Ramos (cell line): ENCODE measurements around the gene FADS2.

Experiments used
- in situ Hi-C: fragments of 300-500 bp; cut with MboI; formaldehyde crosslinking; loops from one replicate; pipeline ENCODE4 v1.14.3; 2022; ENCODE audit warnings: low sequenced_read_pairs; ENCODE audit not compliant: unreplicated experiment

FADS2 gene

DNA sequence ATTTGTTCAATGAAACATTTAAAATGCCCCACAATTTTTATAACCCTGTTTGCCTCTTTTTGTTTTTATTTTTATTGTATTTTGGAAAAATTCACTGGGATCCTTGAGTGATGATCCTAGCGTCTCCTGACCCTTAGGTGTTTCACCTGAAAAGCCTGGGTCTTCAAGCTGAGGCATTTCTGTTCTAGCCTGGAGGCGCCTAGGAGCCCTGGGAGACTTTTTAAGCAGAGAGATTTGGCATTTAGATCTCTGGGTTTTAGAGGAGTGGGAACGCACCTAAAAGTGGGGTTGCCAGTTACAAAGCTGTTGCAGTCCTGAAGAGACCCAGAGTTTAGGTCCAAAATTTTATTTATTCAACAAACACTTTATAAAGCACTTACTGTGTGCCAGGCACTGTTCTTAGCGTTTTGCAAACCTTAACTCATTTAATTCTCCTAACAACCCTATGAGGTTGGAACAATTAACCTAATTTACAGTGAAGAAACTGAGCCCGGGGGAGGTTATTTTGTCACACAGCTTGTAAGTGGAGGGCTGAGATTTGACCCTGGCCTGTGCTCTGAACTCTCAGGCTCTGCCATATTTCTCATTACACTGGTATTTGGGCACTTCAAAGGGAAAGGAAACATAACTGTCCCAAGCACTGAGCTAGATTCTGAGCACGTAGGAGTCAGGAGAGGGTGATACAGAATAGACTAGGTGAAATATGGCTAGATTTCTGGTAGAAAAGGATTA, 10.5 kb upstream of the FADS2 start:
- in situ Hi-C loops = no loop called here

DNA sequence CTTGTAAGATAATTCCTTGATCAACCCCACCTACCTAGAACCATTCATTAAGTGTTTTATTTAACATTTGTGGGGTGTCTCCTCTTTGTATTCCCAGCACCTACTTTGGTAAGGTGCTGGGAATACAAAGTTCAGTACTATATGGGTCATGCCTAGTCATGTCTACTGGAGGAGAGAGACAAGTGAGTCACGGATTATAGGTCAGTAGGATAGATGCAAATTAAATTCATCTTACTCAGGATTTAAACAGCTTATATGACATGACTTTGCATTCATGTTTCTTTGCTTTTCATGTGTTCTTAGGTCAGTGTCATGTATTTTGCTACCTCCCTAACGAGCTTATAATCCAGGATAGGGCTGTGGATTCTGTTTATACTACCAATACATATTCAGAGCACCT, 7.9 kb upstream of the FADS2 start:
- in situ Hi-C loops = no loop called here

DNA sequence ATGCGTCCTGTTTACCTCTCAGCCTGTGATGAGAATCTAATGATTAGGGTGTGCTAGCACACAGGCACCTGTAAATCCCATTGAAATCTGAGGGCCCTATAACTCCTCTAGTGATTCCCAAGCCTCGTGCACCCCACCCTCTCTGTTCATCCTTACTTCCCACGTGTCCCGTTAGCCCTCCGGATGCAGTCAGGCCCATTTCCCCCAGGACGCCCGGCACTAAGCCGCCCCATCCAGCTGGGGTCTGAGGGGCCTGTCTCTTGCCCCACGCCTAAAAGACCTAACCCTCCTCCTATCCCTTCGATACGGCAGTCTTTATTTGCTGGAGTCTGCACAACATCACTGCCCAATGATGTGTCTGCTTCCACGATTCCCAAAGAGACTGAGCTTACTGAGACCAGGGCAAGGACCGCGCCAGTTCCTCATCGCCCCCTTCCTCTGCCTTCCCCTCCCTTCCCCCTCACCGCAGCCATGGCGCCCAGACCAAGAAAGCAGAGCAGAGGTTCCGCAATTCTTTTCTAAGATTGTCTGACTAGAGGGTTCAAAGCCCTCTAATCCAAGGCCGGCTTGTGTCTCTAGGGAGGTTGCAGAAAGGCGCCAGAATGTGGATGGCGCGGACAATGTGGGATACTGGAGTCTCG, 1.1 kb upstream of the FADS2 start:
- in situ Hi-C loops = no loop called here

DNA sequence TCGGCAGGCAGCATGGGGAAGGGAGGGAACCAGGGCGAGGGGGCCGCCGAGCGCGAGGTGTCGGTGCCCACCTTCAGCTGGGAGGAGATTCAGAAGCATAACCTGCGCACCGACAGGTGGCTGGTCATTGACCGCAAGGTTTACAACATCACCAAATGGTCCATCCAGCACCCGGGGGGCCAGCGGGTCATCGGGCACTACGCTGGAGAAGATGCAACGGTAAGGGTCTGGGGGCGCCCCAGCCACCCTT, 204 bp downstream of the FADS2 start:
- in situ Hi-C loops = no loop called here

DNA sequence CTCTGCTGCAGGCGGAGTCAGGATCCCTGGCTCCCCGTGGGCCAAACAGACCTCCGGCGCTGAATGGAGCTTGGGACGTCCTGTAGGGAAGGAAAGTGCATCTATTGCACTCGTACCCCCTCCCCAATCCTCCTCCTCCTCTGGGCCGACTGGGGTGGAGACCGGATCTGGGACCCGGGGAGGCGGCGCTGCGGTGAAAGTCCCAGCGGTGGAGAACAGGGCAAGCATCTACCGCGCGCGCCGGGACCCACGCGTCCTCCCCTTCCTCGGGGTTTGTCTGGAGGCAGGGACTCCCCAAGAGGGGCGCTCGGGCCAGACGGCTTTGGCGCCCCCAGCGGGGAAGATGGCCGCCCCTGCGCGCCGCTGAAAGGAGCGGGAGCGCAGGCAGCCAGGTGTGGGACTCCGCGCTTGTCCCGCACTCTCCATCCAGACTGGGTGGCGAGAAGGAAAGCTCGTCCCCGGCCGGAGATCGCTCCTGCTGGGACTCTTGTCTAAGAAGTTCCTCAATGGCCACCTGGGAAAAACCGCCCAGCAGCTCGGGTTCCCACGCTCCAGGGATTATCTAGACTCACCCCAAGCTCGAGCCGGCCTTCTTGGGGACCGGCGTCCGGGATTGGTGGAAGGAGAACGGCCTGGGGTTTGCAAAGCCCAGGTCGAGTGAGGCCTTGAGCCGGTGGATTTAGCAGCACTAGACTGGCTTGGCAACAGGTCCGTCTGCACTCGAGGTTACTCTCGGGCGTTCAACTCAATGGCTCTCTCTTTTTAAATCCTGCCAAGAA, 718 bp downstream of the FADS2 start:
- in situ Hi-C loops = no loop called here

DNA sequence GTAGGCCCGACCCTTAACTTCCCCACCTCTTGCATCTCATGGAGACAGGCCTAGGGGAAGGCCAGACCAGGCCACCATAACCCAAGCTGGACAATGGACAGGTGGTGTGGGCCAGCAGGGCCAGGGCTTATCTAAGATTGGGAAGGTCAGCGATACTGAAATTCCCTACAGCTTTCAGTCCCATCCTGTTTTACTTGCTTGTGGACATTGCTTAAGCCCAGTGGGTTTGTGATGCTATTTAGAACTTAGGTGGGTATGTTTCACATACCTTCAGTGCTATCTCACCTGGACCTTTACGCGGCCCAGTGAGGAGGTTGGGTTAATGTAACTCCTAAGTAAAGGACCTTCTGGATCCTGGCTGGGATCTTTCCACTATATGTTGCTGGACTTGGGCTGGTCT, 1.7 kb downstream of the FADS2 start:
- in situ Hi-C loops = no loop called here

DNA sequence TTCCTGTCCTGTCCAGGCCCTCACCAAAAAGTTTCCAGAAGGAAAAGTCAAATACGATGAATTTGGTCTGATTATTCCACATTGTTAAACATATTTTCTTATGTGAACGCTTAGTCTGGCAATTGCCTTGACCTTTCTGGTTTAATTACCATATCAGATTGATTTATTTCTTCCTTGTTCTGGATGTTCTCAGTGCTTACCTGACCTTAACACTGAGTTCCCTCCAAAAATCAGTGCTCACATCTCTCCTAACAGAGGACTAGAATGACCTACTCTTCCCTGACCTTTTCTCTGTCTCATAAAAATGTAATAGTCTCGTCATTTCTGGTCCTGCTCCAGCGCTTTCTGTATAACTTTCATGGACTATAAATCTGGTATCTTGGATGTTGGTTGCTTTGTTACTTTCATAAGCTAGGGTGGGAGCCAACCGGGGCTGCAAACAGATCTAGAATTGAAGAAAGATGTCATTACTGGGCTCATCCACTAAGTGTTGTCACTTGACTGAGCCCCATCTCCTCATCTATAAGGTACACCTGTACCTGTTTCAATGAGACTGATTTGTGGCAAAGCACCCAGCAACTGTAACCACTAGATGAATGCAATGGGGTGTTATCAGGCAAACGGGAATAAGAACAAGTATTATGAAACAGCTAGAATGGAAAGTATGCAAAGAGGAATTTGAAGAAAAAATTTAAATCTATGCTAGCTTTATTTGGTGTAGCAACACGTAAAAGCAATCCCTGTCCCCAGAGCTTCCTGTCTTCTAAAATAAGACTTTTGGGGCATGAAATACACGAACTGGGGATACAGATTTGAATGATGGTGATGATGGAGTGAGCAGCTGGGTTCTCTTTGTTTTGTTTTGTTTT, 2.4 kb downstream of the FADS2 start:
- in situ Hi-C loops = no loop called here

DNA sequence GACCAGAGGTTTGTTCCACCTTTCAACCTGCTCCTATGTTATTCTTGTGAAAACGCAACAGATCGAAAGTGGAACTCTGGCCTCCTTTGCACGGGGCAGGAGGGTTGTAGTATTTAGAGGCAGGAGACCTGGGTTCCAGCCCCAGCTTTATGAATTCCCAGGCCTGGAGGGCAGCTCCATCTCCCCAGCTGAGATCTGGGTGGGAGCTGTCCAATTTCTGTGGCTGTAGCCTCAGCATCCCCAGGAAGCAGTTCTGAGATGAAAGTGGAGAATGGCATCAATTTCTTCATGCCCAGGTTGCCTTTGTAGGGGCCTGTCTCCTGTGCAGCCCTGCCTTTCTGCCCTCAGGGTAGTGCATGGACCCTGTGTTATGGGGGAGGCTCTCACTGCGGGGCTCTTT, 4.1 kb downstream of the FADS2 start:
- in situ Hi-C loops = no loop called here

DNA sequence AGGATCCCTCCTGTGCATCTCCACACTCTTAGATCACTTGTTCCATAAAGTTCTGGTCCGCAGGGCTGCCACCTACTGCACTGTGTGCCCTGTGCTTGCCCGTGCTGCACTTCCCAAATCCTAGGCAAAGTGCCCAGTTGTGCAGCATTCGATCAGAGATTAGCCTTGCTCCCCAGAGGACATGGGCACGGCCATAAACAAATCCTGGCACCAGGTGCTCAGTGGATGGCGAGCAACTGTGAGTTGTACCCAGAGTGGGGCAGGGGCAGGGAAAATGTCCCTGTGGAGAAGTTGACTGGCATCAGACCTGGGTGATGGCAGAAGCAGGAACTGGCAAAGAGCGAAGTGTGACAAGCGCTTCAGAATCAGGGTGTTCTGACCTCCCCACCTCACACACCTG, 4.7 kb downstream of the FADS2 start:
- in situ Hi-C loops = no loop called here

DNA sequence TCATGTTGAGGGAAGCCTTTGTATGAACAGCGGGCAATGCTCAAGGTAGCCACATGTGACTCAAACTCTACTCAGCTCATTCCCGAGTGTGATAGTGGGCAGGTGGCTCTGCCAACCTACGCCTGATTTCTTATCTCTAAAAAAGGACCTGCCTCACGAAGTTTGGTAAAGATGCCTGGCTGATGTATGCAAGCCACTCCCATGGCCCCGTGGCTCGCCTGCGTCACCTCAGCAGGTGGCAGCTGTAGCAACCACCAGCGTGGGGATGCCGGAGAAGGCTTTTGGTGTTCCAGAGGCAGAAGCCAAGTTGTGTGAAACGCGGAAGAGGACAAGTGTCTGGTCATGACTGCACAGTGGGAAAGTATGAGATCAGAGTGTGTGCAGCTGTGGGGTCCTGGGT, 5.4 kb downstream of the FADS2 start:
- in situ Hi-C loops = no loop called here

DNA sequence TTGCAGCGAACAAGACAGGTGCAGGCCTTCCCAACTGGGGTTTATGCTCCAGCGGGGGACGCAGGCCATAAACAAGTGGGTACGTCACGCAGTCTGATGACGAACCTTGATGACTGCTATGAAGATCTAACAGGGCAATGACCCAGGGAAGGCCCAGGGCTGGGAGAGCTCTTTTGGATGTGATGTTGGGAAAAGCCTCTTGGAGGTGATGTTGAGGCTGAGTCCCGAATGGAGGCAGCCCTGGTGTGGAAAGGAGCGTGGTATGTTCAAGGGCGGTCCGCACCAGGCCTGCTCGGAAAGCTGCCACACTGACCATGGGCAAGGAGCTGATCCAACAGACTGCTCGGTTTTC, 5.8 kb downstream of the FADS2 start:
- in situ Hi-C loops = no loop called here

DNA sequence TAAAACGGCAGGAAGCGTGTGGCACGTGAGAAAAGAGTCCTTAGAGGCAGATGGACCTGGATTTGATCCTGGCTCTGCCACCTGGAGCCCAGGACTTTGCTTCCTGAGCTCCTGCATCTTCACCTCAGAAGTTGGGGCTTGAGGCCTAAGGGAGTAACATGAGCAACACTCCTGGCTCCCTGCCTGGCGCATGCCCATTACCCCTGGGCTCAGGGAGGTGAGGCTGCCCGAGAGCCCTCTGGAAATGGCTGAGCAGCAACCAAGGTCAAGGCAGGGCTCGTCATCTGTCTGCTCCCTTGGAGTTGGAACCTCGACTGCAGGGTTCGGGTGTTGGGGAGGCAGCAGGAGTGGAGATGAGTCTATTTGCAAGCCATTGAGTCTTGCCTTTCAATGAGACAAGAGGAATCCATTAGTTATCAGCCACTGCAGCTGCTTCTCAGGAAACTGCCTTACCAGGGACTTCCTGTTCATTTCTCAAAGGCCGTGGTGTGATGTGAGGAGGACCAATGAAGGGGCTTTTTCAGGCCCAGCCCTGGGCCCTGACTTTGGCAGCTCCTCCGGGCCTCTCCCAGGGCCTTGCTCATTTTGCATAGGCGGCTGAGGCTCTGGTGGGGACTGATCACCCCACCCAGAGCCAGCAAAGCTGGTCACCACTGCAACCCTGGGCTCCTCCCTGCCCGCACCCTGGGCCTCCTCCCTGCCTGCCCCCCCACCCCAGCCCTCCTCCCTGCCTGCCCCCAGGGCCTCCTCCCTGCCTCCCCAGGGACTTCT, 6.4 kb downstream of the FADS2 start:
- in situ Hi-C loops = no loop called here

DNA sequence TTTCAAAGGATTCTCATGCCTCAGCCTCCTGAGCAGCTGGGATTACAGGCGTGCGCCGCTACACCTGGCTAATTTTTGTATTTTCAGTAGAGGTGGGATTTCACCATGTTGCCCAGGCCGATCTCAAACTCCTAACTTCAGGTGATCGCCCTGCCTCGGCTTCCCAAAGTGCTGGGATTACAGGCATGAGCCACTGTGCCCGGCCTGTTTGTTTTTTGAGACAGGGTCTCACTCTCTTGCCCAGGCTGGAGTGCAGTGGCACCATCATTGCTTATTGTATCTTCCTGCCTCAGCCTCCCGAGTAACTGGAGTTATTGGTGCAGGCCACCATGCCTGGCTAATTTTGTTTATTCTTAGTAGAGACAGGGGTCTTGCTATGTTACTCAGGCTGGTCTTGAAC, 8.1 kb downstream of the FADS2 start:
- in situ Hi-C loops = no loop called here

DNA sequence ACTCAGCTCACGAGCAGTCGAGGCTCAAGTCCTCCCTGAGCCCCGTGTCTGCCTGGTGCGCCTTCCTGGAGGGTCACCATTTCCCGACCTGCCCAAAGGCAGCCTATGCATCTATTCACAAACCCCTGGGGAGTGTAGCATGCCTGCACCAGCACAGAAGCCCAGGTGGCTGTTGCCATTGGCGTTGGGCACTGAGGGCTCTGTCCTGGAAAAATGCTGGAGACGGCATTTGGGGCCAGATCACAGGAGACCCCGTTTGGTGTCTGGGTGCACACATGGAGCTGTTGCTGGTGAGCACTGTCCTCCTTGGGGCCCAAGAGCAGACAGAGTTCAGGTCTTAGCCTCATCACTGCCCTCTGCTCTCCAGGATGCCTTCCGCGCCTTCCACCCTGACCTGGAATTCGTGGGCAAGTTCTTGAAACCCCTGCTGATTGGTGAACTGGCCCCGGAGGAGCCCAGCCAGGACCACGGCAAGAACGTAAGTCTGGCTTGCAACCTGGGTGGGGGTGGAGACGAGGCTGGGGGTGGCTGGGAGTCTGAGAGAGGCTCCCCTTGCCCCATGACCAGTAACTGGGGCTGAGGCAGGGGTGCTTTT, 9.4 kb downstream of the FADS2 start:
- in situ Hi-C loops = no loop called here

DNA sequence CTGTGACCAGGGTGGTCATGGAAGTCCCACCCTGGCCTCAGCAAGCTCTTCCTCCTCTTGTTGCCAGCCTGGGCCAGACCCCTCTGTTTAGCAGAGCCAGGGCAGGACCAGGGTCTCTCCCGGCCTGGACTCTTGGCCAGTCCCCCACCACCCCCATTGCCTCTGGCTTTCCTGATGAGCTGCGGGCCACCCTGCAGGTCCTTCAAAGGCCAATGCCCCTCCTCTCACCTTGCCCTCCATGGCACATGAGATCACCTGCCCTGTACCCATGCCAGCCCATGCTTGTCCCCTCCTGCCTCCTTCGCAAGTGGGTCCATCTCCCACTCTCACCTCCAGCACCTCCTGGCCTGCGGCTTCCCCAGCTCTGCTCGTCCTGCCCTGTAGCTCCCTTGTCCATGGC, 10.4 kb downstream of the FADS2 start:
- in situ Hi-C loops = no loop called here

DNA sequence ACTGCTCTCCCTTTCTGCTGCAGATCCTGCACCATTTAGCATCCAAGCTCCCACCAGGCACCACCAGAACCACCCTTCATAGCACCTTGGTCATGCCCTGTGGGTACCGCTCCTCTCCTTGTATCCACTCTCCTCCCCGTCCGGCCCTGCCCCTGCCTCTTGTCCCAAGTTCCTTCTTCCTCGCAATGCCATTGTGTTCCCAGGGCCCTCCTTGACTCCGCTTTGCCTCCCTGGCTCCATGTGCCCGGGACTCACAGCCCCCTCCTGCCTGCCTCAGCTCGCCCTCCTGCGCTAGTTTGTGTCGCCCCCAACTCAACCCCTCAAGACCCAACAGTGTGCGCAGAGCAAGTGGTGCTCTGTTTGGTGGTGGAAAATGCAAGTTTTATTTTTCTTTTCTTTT, 10.8 kb downstream of the FADS2 start:
- in situ Hi-C loops = no loop called here

DNA sequence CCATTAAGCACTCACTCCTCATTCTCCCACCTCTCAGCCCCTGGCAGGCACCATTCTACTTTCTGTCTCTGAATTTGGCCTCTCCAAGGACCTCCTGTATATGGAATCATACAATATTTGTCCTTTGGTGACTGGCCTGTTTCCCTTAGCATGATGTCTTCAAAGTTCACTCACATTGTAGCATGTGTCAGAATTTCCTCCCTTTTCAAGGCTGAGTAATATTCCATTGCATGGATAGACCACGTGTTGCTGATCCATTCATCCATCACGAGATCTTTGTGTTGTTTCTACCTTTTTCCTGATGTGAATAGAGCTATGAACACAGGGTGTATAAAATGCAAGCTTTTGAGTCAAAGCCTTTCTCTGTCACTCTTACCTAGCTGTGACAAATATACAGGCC, 11.6 kb downstream of the FADS2 start:
- in situ Hi-C loops = no loop called here

DNA sequence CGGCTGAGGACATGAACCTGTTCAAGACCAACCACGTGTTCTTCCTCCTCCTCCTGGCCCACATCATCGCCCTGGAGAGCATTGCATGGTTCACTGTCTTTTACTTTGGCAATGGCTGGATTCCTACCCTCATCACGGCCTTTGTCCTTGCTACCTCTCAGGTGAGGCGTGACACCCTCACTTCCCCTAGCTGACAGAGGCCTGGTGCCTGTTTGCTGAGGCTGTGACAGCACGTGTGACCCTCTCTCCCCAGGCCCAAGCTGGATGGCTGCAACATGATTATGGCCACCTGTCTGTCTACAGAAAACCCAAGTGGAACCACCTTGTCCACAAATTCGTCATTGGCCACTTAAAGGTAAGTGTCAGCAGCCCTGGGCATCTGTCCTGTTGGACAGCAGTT, 12.3 kb downstream of the FADS2 start:
- in situ Hi-C loops = no loop called here

DNA sequence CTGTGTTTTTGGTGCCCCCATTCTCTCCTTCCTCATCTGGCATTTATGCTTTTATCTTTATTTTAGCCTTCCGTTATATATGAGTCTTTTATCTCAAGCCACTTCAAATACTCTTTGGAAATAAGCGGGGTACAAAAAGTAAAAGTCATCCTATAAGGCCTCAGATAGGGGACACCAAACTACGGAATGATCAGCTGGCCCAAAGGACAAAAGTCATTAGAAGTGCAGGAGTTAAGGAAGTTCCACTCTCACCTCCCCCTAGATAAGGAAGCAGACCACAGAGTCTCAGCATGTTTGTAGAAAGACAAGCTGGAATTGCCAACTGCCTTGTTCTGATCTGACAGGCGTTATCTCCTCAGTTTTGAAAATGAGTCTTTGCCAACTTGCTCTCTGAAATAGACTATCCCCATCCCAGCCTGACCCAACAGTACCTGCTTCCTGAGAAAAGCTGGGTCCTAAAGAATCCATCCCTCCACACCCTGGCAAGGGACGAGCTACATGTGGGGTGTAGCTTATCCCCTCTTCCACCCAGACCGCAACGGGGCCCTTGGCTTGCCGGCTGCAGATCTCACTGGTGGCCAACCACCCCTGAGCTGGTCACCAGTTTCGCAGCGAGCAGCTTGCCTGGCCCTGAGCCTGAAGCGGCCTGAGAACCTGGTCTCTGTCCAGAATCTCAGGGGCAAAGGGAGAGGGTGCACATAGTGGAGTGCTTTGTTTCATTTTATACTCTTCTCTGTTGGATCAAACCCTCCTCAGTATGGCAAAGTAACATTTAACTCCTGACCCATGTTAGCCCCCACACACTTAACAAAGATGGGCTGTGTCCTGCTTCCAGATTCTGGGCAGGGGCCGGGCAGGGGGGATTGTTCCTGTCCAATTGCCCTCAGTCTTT, 13.8 kb downstream of the FADS2 start:
- in situ Hi-C loops = no loop called here
